MM.1S (cell line): ENCODE measurements around the gene CPD.

Experiments used
- DNase-seq: peaks from one replicate; pipeline ENCODE4 v3.0.0-alpha.2; 2015
- H2AFZ ChIP-seq: fragments of 300-600 bp; sonication (generic); 2 replicates; pipeline ENCODE4 v1.6.0; 2016; ENCODE audit warnings: antibody characterized with exemption, low read length
- H3F3A ChIP-seq: fragments of 300-600 bp; sonication (generic); 2 replicates; pipeline ENCODE4 v1.6.1; 2016; ENCODE audit warnings: mild to moderate bottlenecking, antibody characterized with exemption, low read length, moderate library complexity, mixed read lengths; ENCODE audit not compliant: insufficient read depth
- H3K27ac ChIP-seq: fragments of 300-600 bp; sonication (generic); 2 replicates; pipeline ENCODE4 v1.5.1; 2016; ENCODE audit warnings: mild to moderate bottlenecking, low read length
- H3K27me3 ChIP-seq: fragments of 300-600 bp; sonication (generic); replicated peaks from 2 replicates; pipeline ENCODE4 v1.6.0; 2016; ENCODE audit warnings: low read length; ENCODE audit not compliant: insufficient read depth
- H3K36me3 ChIP-seq: fragments of 300-600 bp; sonication (generic); replicated peaks from 2 replicates; pipeline ENCODE4 v1.6.1; 2016; ENCODE audit warnings: mild to moderate bottlenecking, low read length, mixed read lengths; ENCODE audit not compliant: insufficient read depth
- H3K4me1 ChIP-seq: fragments of 300-600 bp; sonication (generic); 2 replicates; pipeline ENCODE4 v1.6.1; 2016; ENCODE audit warnings: low read length, mixed read lengths
- H3K4me2 ChIP-seq: fragments of 300-600 bp; sonication (generic); 2 replicates; pipeline ENCODE4 v1.6.0; 2016; ENCODE audit warnings: low read depth, low read length
- H3K4me3 ChIP-seq: fragments of 300-600 bp; sonication (generic); 2 replicates; pipeline ENCODE4 v1.5.1; 2016; ENCODE audit warnings: low read length, mixed read lengths
- H3K79me2 ChIP-seq: fragments of 300-600 bp; sonication (generic); 2 replicates; pipeline ENCODE4 v1.6.1; 2016; ENCODE audit warnings: mixed run types, low read length, mixed read lengths
- H3K9ac ChIP-seq: fragments of 300-600 bp; sonication (generic); 2 replicates; pipeline ENCODE4 v1.6.1; 2016; ENCODE audit warnings: low read length, mixed read lengths
- H3K9me2 ChIP-seq: fragments of 300-600 bp; sonication (generic); replicated peaks from 2 replicates; pipeline ENCODE4 v1.6.1; 2016; ENCODE audit warnings: mild to moderate bottlenecking, low read length, mixed read lengths; ENCODE audit not compliant: insufficient read depth
- H3K9me3 ChIP-seq: fragments of 300-600 bp; sonication (generic); replicated peaks from 2 replicates; pipeline ENCODE4 v1.6.1; 2016; ENCODE audit warnings: mild to moderate bottlenecking, low read length, mixed read lengths; ENCODE audit not compliant: insufficient read depth
- H4K20me1 ChIP-seq: fragments of 300-600 bp; sonication (generic); 2 replicates; pipeline ENCODE4 v1.6.1; 2016; ENCODE audit warnings: mild to moderate bottlenecking, low read length, moderate library complexity, mixed read lengths; ENCODE audit not compliant: insufficient read depth
- CTCF ChIP-seq: fragments of 300-600 bp; sonication (generic); IDR thresholded peaks from 2 replicates; pipeline ENCODE4 v1.5.1; 2016; ENCODE audit warnings: antibody characterized with exemption, low read length, mixed read lengths
- EZH2 ChIP-seq: fragments of 300-600 bp; sonication (generic); optimal IDR thresholded peaks from 2 replicates; pipeline ENCODE3; 2017; ENCODE audit warnings: low read depth, mild to moderate bottlenecking, antibody characterized with exemption, low read length, mixed read lengths
- EZH2phosphoT487 ChIP-seq: fragments of 300-600 bp; sonication (generic); IDR thresholded peaks from 2 replicates; pipeline ENCODE4 v1.6.1; 2018; ENCODE audit warnings: antibody characterized with exemption, low read length

CPD gene

DNA sequence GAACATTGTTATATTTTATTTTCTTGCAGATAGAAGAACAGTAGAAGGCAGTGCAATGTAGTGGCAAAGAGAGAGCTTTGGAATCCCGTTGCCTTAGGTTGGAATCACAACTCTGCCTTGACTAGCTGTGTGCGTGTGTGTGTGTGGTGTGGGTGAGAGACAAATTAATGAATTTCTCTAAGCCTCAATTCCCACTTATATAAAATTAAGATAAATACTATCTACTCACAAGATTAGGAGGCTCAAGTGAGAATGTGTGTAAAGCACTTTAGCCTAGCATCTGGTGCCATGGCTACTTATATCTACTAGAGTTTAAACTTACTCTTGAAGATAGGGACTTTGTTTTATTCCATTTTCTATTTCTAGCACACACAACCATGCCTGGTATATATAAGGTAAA is 12.8 kb downstream of the CPD start:
- H3K9me2 ChIP-seq = no peaks in the 10 kb centered on the region
- no peak overlapping the region for H3K4me2 ChIP-seq
- H3K9me3 ChIP-seq = no peaks in the 10 kb centered on the region
- H4K20me1 ChIP-seq = no peaks in the 10 kb centered on the region
- H3F3A ChIP-seq = no peaks in the 10 kb centered on the region
- H3K27me3 ChIP-seq = no peaks in the 10 kb centered on the region
- no peaks in the 10 kb centered on the region for H3K79me2 ChIP-seq
- H3K27ac ChIP-seq = no peak overlapping the region
- no peak overlapping the region for H3K4me3 ChIP-seq
- no peaks in the 10 kb centered on the region for H3K36me3 ChIP-seq
- TF ChIP-seq EZH2 (no peak), CTCF (no peak), EZH2phosphoT487 (no peak)
- no peak overlapping the region for H2AFZ ChIP-seq
- no peak for DNase-seq
- H3K9ac ChIP-seq = no peak overlapping the region
- H3K4me1 ChIP-seq = no peaks in the 10 kb centered on the region

GRCh38 chr17:30393491-30393890 is 14.8 kb downstream of the CPD start:
- Histone ChIP-seq H3F3A (no peaks in the 10 kb centered on the region), H3K9me3 (no peaks in the 10 kb centered on the region), H3K9ac (no peak overlapping the region), H3K79me2 (no peaks in the 10 kb centered on the region), H3K36me3 (no peaks in the 10 kb centered on the region), H3K9me2 (no peaks in the 10 kb centered on the region), H3K4me3 (no peak overlapping the region), H3K4me2 (no peak overlapping the region), H3K27ac (no peak overlapping the region), H2AFZ (no peak overlapping the region), H3K27me3 (no peaks in the 10 kb centered on the region), H3K4me1 (no peaks in the 10 kb centered on the region), H4K20me1 (no peaks in the 10 kb centered on the region)
- DNase-seq = no peak
- TF ChIP-seq CTCF (no peak), EZH2phosphoT487 (no peak), EZH2 (no peak)

GRCh38 chr17:30393911-30394867 is 15.5 kb downstream of the CPD start:
- no peaks in the 10 kb centered on the region for H3K4me1 ChIP-seq
- H3K9me2 ChIP-seq = no peaks in the 10 kb centered on the region
- H3K4me2 ChIP-seq = no peak overlapping the region

More at GRCh38 chr17:30393911-30394867, 15.5 kb downstream of the CPD start:
- Histone ChIP-seq H2AFZ (no peak overlapping the region), H4K20me1 (no peaks in the 10 kb centered on the region), H3K4me3 (no peak overlapping the region), H3K79me2 (no peaks in the 10 kb centered on the region), H3K36me3 (no peaks in the 10 kb centered on the region), H3K27me3 (no peaks in the 10 kb centered on the region), H3K27ac (no peak overlapping the region), H3F3A (no peaks in the 10 kb centered on the region), H3K9ac (no peak overlapping the region), H3K9me3 (no peaks in the 10 kb centered on the region)
- no peak for DNase-seq
- TF ChIP-seq EZH2 = no peak
- no peak for TF ChIP-seq CTCF
- no peak for TF ChIP-seq EZH2phosphoT487
